HepG2 (cell line): ENCODE data around the gene SMURF1. TPM values are rescaled to one million over a fixed set of nuclear protein-coding genes. Genes with fewer than 3 reads are reported as not detected.

ENCODE experiments used
- AHDC1 ChIP-seq: sonication (generic); formaldehyde crosslinking; IDR thresholded peaks from 2 replicates; pipeline ENCODE4 v1.5.1; 2020; ENCODE audit warnings: mild to moderate bottlenecking, missing genetic modification reagents, borderline replicate concordance
- CCDC6 ChIP-seq: sonication (generic); formaldehyde crosslinking; IDR thresholded peaks from 2 replicates; pipeline ENCODE4 v1.8.1; 2022; ENCODE audit warnings: mild to moderate bottlenecking, missing genetic modification reagents, moderate library complexity
- FOSL2 ChIP-seq: sonication (generic); formaldehyde crosslinking; IDR thresholded peaks from 2 replicates; pipeline ENCODE4 v1.4.0; 2020; ENCODE audit warnings: missing genetic modification reagents
- FOXO1 ChIP-seq: sonication (generic); formaldehyde crosslinking; IDR thresholded peaks from 2 replicates; pipeline ENCODE4 v1.4.0; 2020; ENCODE audit warnings: missing genetic modification reagents
- FOXP1 ChIP-seq, 2 experiments: fragments of 450-650 bp in 1 of 2; IDR thresholded peaks; 2 replicates each; pipeline ENCODE4 v1.6.1; 2017 to 2018; ENCODE audit warnings: antibody characterized with exemption in 1 of 2
- FOXP4 ChIP-seq: sonication (generic); formaldehyde crosslinking; IDR thresholded peaks from 2 replicates; pipeline ENCODE4 v1.4.0; 2020; ENCODE audit warnings: missing genetic modification reagents
- GATAD2A ChIP-seq: IDR thresholded peaks from 2 replicates; pipeline ENCODE4 v1.6.1; 2016
- HDAC2 ChIP-seq: sonication (generic); formaldehyde crosslinking; IDR thresholded peaks from 2 replicates; pipeline ENCODE4 v1.4.0; 2020; ENCODE audit warnings: missing genetic modification reagents
- HNF4A ChIP-seq: sonication (generic); formaldehyde crosslinking; IDR thresholded peaks from 2 replicates; pipeline ENCODE4 v1.4.0; 2020; ENCODE audit warnings: missing genetic modification reagents
- PHB2 ChIP-seq: fragments of 450-650 bp; IDR thresholded peaks from 2 replicates; pipeline ENCODE4 v1.6.1; 2018; ENCODE audit not compliant: partially characterized antibody
- RARA ChIP-seq: IDR thresholded peaks from 2 replicates; pipeline ENCODE4 v1.6.1; 2016; ENCODE audit warnings: missing genetic modification reagents, missing compliant biosample characterization
- RXRB ChIP-seq: IDR thresholded peaks from 2 replicates; pipeline ENCODE4 v1.6.1; 2016; ENCODE audit warnings: borderline replicate concordance, missing genetic modification reagents, missing compliant biosample characterization
- SAFB2 ChIP-seq: sonication (generic); formaldehyde crosslinking; IDR thresholded peaks from 2 replicates; pipeline ENCODE4 v1.5.1; 2020; ENCODE audit warnings: missing genetic modification reagents, low read depth, mild to moderate bottlenecking, borderline replicate concordance
- SAP130 ChIP-seq: IDR thresholded peaks from 2 replicates; pipeline ENCODE4 v1.6.1; 2016; ENCODE audit warnings: low read depth
- SMAD3 ChIP-seq: sonication (generic); formaldehyde crosslinking; IDR thresholded peaks from 2 replicates; pipeline ENCODE4 v1.4.0; 2020; ENCODE audit warnings: missing genetic modification reagents
- SOX5 ChIP-seq: IDR thresholded peaks from 2 replicates; pipeline ENCODE4 v1.6.1; 2016; ENCODE audit warnings: borderline replicate concordance
- ZNF512 ChIP-seq: sonication (generic); formaldehyde crosslinking; IDR thresholded peaks from 2 replicates; pipeline ENCODE4 v1.4.0; 2020; ENCODE audit warnings: mild to moderate bottlenecking, missing genetic modification reagents
- ZNF776 ChIP-seq: sonication (generic); formaldehyde crosslinking; IDR thresholded peaks from 2 replicates; pipeline ENCODE4 v1.4.0; 2020; ENCODE audit warnings: mild to moderate bottlenecking, missing genetic modification reagents
- polyA plus RNA-seq, 8 experiments: library from polyadenylated mRNA; depleted of rRNA in 3 of 8; stranded (reverse) in 7 of 8; unstranded in 1 of 8; fragments of >200 nt; fragmentation: Illumina TruSeq in 4 of 8; extraction: Trizol in 4 of 8; gene quantifications; 2 replicates each; pipeline versions ENCODE4 v1.2.1 to v1.2.3, GENCODE V29; 2011 to 2016; ENCODE audit warnings: low read depth in 4 of 8, missing spikeins in 1 of 8, mixed read lengths in 1 of 8; ENCODE audit not compliant: insufficient read depth in 1 of 8
- total RNA-seq, 5 experiments: library from RNA; depleted of rRNA; stranded (reverse); fragments of >200 nt; fragmentation: Illumina TruSeq; extraction: Trizol; gene quantifications; 2 replicates each; pipeline ENCODE4 v1.2.3, GENCODE V29; 2016; ENCODE audit warnings: low read depth in 1 of 5
- TF ChIP-seq, protein P1 (sequence below): sonication (generic); formaldehyde crosslinking; IDR thresholded peaks from 2 replicates; pipeline ENCODE4 v1.4.0; 2020; ENCODE audit warnings: missing genetic modification reagents

SMURF1 gene
- total and polyA plus RNA-seq, 2 of the 13 experiments (the other 11 are each of a cell fraction or from before 2014, with no cell fraction given): 8.3 to 11.1 TPM

- TF ChIP-seq CCDC6 (CRISPR knock-in tag): no peak
- TF ChIP-seq FOSL2 (CRISPR knock-in tag): 0 out of 2 replicates have a peak, but pooled peaks have one; percentile 22
- TF ChIP-seq, protein P1, sequence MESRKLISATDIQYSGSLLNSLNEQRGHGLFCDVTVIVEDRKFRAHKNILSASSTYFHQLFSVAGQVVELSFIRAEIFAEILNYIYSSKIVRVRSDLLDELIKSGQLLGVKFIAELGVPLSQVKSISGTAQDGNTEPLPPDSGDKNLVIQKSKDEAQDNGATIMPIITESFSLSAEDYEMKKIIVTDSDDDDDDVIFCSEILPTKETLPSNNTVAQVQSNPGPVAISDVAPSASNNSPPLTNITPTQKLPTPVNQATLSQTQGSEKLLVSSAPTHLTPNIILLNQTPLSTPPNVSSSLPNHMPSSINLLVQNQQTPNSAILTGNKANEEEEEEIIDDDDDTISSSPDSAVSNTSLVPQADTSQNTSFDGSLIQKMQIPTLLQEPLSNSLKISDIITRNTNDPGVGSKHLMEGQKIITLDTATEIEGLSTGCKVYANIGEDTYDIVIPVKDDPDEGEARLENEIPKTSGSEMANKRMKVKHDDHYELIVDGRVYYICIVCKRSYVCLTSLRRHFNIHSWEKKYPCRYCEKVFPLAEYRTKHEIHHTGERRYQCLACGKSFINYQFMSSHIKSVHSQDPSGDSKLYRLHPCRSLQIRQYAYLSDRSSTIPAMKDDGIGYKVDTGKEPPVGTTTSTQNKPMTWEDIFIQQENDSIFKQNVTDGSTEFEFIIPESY: peak; percentile 25; the same call in 1 of the 2 replicates
- 0 out of 2 replicates have a peak, but pooled peaks have one; percentile 33 for TF ChIP-seq HDAC2 (CRISPR knock-in tag)
- TF ChIP-seq FOXP1 (IDR thresholded peaks at IDR 0.05): no peak
- peak; percentile 64; the same call in 1 of the 2 replicates for TF ChIP-seq FOXP1 (CRISPR knock-in tag; IDR thresholded peaks at IDR 0.05)
- peak; percentile 57 for TF ChIP-seq RXRB (CRISPR knock-in tag)
- peak; percentile 25; the same call in 1 of the 2 replicates for TF ChIP-seq FOXO1
- no peak for TF ChIP-seq ZNF776 (CRISPR knock-in tag)
- peak; percentile 38; the same call in 1 of the 2 replicates for TF ChIP-seq SOX5 (CRISPR knock-in tag)
- TF ChIP-seq AHDC1 (CRISPR knock-in tag): peak; percentile 60; the same call in 1 of the 2 replicates
- no peak for TF ChIP-seq SAFB2 (CRISPR knock-in tag)
- 0 out of 2 replicates have a peak, but pooled peaks have one; percentile 34 for TF ChIP-seq FOXP4 (CRISPR knock-in tag)
- peak; percentile 5; the same call in 1 of the 2 replicates for TF ChIP-seq HNF4A (CRISPR knock-in tag)
- TF ChIP-seq GATAD2A (CRISPR knock-in tag): peak; percentile 57
- 0 out of 2 replicates have a peak, but pooled peaks have one; percentile 7 for TF ChIP-seq SMAD3 (CRISPR knock-in tag)
- TF ChIP-seq PHB2: no peak
- TF ChIP-seq RARA (CRISPR knock-in tag): peak; percentile 64
- peak; percentile 43; the same call in 1 of the 2 replicates for TF ChIP-seq SAP130 (CRISPR knock-in tag)
- no peak for TF ChIP-seq ZNF512
These were observed 47.6 kb downstream of the SMURF1 start (continued) for GRCh38 chr7:99096124-99096887.
